CD14-positive monocyte (primary cell): ENCODE measurements around the gene EYA4. TPM values are rescaled to one million over a fixed set of nuclear protein-coding genes. Genes with fewer than 3 reads are reported as not detected.

ENCODE experiments used
- DNase-seq, 3 donors: peaks; one replicate each; pipeline ENCODE4 v3.0.0-alpha.2; 2011 to 2022
- H2AFZ ChIP-seq: 2 replicates; pipeline ENCODE4 v1.6.0; 2012; ENCODE audit warnings: mild to moderate bottlenecking, low read depth, low read length, inconsistent platforms; ENCODE audit not compliant: insufficient read depth, poor library complexity, severe bottlenecking
- H3K27ac ChIP-seq, 2 donors: 1 replicate in 1 of 2; 2 replicates in 1 of 2; pipeline ENCODE4 v1.5.1; 2012 to 2013; ENCODE audit warnings: low read length in 2 of 2, control low read depth in 1 of 2, inconsistent platforms in 1 of 2, low read depth in 1 of 2, mild to moderate bottlenecking in 1 of 2
- H3K27me3 ChIP-seq, 2 donors: one replicate each; pipeline versions ENCODE4 v1.6.0 to v1.6.1; 2011 to 2013; ENCODE audit warnings: low read length in 2 of 2; ENCODE audit not compliant: control insufficient read depth in 2 of 2, insufficient read depth in 2 of 2
- H3K36me3 ChIP-seq, 2 donors: replicated peaks in 1 of 2; 1 replicate in 1 of 2; 2 replicates in 1 of 2; pipeline versions ENCODE4 v1.5.1 to v1.6.1; 2012 to 2013; ENCODE audit warnings: low read length in 2 of 2, control low read depth in 1 of 2, inconsistent platforms in 1 of 2, mild to moderate bottlenecking in 1 of 2; ENCODE audit not compliant: insufficient read depth in 2 of 2, control insufficient read depth in 1 of 2
- H3K4me1 ChIP-seq, 2 donors: 1 replicate in 1 of 2; 2 replicates in 1 of 2; pipeline versions ENCODE4 v1.5.1 to v1.6.1; 2012 to 2013; ENCODE audit warnings: low read length in 2 of 2, control low read depth in 1 of 2, inconsistent platforms in 1 of 2, mild to moderate bottlenecking in 1 of 2, moderate library complexity in 1 of 2; ENCODE audit not compliant: insufficient read depth in 2 of 2, control insufficient read depth in 1 of 2
- H3K4me2 ChIP-seq: replicated peaks from 2 replicates; pipeline ENCODE3; 2012; ENCODE audit warnings: low read length, moderate library complexity, mild to moderate bottlenecking; ENCODE audit not compliant: poor library complexity, severe bottlenecking; ENCODE audit errors: extremely low read depth
- H3K4me3 ChIP-seq, 3 experiments: fragments of 200-600 bp in 1 of 3; sonication (generic) in 1 of 3; replicated peaks in 1 of 3; 1 replicate in 2 of 3; 2 replicates in 1 of 3; pipeline ENCODE4 v1.5.1; 2011 to 2013; ENCODE audit warnings: low read length in 3 of 3, mild to moderate bottlenecking in 3 of 3, control low read depth in 2 of 3, low read depth in 2 of 3, inconsistent platforms in 1 of 3, moderate library complexity in 1 of 3
- H3K79me2 ChIP-seq: 2 replicates; pipeline ENCODE4 v1.6.0; 2012; ENCODE audit warnings: mild to moderate bottlenecking, control low read depth, inconsistent platforms, low read length, moderate library complexity; ENCODE audit not compliant: insufficient read depth
- H3K9ac ChIP-seq: 2 replicates; pipeline ENCODE4 v1.6.0; 2017; ENCODE audit warnings: low read length, mild to moderate bottlenecking; ENCODE audit not compliant: insufficient read depth, poor library complexity, severe bottlenecking
- H3K9me3 ChIP-seq, 2 donors: replicated peaks in 1 of 2; 1 replicate in 1 of 2; 2 replicates in 1 of 2; pipeline versions ENCODE4 v1.5.1 to v1.6.1; 2012 to 2013; ENCODE audit warnings: low read length in 2 of 2, control low read depth in 1 of 2; ENCODE audit not compliant: control insufficient read depth in 1 of 2, insufficient read depth in 1 of 2
- H4K20me1 ChIP-seq: 2 replicates; pipeline ENCODE4 v1.6.0; 2012; ENCODE audit warnings: mild to moderate bottlenecking, low read length, control low read depth, moderate library complexity; ENCODE audit not compliant: insufficient read depth
- H3K27ac Mint-ChIP-seq, 7 donors: one replicate each; pipeline ENCODE4 v1.8.0; 2020; ENCODE audit warnings: mild to moderate bottlenecking in 7 of 7, mixed read lengths in 7 of 7, moderate library complexity in 6 of 7, inconsistent platforms in 2 of 7
- H3K27me3 Mint-ChIP-seq, 3 donors: one replicate each; pipeline ENCODE4 v1.8.0; 2021 to 2022; ENCODE audit warnings: low read depth in 3 of 3, mild to moderate bottlenecking in 3 of 3, mixed read lengths in 3 of 3, moderate library complexity in 3 of 3, inconsistent platforms in 1 of 3
- H3K36me3 Mint-ChIP-seq, 2 donors: one replicate each; pipeline ENCODE4 v1.8.0; 2020; ENCODE audit warnings: mixed read lengths in 2 of 2, inconsistent platforms in 1 of 2, mild to moderate bottlenecking in 1 of 2
- H3K4me1 Mint-ChIP-seq: one replicate; pipeline ENCODE4 v1.8.0; 2020; ENCODE audit warnings: mild to moderate bottlenecking, mixed read lengths
- H3K4me3 Mint-ChIP-seq, 2 donors: one replicate each; pipeline ENCODE4 v1.8.0; 2020; ENCODE audit warnings: mild to moderate bottlenecking in 2 of 2, mixed read lengths in 2 of 2, moderate library complexity in 1 of 2
- H3K9me3 Mint-ChIP-seq, 7 donors: one replicate each; pipeline ENCODE4 v1.8.0; 2020 to 2022; ENCODE audit warnings: mixed read lengths in 7 of 7, mild to moderate bottlenecking in 6 of 7, moderate library complexity in 6 of 7, inconsistent platforms in 2 of 7
- WGBS: methylation state at CpG from one replicate; pipeline ENCODE4 v1.1.5; 2013; ENCODE audit warnings: missing lambda C conversion rate; ENCODE audit not compliant: insufficient coverage; 5-methylcytosine and 5-hydroxymethylcytosine counted together
- intact Hi-C, 2 donors: fragments of 100-400 bp; cut with micrococcal nuclease; formaldehyde crosslinking; loops; one replicate each; pipeline versions ENCODE4 v1.15.0 to v1.15.1; 2023
- polyA plus RNA-seq, 3 donors: library from polyadenylated mRNA; depleted of rRNA in 1 of 3; unstranded in 2 of 3; stranded (reverse) in 1 of 3; fragments of 300-500 nt in 2 of 3; fragments of >200 nt in 1 of 3; fragmentation: Illumina TruSeq in 2 of 3; gene quantifications; 1 replicate in 2 of 3; 2 replicates in 1 of 3; pipeline ENCODE4 v1.2.3, GENCODE V29; 2012 to 2021
- TF ChIP-seq, protein P1 (sequence below): fragments of 200-600 bp; IDR thresholded peaks from one replicate; pipeline ENCODE4 v1.8.0; 2022; ENCODE audit warnings: antibody characterized with exemption, mild to moderate bottlenecking

Gene EYA4
- polyA plus RNA-seq, 3 donors = not detected

DNA sequence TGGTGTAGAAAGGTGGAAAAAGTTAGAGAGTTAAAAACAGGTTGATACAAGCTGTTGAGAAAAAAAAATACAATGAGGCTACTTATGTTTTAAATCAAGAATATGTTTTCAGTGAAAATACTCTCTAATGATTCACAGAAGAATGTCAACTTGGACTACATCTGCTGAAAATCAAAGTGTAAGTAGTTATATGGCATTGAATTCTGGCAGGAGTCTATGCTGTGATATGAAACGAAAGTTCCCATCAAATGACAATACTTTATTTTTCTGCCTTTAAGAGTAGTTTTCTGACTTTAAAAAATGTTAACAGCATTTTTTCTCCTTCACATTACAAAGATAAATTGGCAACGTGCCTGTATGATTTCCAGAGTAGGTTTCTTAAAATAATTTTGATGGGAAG, 158.3 kb downstream of the EYA4 start:
- no peak overlapping the region for H3K9ac ChIP-seq
- H2AFZ ChIP-seq = no peak overlapping the region
- H3K9me3 Mint-ChIP-seq = peaks cover 0 to 2% (median 0%) of the 10 kb centered on the region in 7 donors
- no peak overlapping the region for H3K4me3 Mint-ChIP-seq
- no peak overlapping the region for H3K4me3 ChIP-seq
- no CpG with 5 or more reads among the region's 2 CpGs for WGBS
- H3K27ac Mint-ChIP-seq = no peak overlapping the region
- H3K9me3 ChIP-seq = no peaks in the 10 kb centered on the region
- H3K4me1 ChIP-seq = no peaks in the 10 kb centered on the region
- no peak overlapping the region for H3K4me2 ChIP-seq
- TF ChIP-seq, protein P1, sequence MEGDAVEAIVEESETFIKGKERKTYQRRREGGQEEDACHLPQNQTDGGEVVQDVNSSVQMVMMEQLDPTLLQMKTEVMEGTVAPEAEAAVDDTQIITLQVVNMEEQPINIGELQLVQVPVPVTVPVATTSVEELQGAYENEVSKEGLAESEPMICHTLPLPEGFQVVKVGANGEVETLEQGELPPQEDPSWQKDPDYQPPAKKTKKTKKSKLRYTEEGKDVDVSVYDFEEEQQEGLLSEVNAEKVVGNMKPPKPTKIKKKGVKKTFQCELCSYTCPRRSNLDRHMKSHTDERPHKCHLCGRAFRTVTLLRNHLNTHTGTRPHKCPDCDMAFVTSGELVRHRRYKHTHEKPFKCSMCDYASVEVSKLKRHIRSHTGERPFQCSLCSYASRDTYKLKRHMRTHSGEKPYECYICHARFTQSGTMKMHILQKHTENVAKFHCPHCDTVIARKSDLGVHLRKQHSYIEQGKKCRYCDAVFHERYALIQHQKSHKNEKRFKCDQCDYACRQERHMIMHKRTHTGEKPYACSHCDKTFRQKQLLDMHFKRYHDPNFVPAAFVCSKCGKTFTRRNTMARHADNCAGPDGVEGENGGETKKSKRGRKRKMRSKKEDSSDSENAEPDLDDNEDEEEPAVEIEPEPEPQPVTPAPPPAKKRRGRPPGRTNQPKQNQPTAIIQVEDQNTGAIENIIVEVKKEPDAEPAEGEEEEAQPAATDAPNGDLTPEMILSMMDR = no peak
- H3K27me3 Mint-ChIP-seq = no peaks in the 10 kb centered on the region
- no peaks in the 10 kb centered on the region for H4K20me1 ChIP-seq
- no peaks in the 10 kb centered on the region for H3K27me3 ChIP-seq
- no peak overlapping the region for H3K27ac ChIP-seq
- no peak for DNase-seq
- no peaks in the 10 kb centered on the region for H3K36me3 Mint-ChIP-seq
- no peaks in the 10 kb centered on the region for H3K36me3 ChIP-seq
- intact Hi-C loops = no loop called here
- no peaks in the 10 kb centered on the region for H3K4me1 Mint-ChIP-seq
- no peaks in the 10 kb centered on the region for H3K79me2 ChIP-seq

DNA sequence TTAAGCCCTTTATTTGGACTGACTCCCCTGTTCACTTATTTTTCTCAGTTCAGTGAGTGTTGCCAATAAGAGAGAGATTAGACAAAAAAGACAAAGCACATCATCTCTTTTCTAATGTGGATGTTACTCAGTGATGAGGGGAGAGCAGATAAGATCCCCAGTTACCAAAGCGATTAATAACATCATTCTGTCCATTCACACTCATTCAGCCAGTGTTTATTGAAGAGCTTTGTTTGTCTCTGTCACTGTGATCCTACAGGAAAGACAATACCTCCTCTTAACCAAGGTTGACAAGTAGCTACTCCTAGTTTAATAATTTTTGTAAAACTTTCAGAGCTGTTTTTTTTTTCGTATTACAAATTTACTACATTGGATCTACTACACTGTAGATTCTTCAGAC, 163.0 kb downstream of the EYA4 start:
- intact Hi-C loops = no loop called here
- Histone ChIP-seq H3K27me3 (no peaks in the 10 kb centered on the region), H4K20me1 (no peaks in the 10 kb centered on the region), H3K36me3 (no peaks in the 10 kb centered on the region), H3K4me2 (no peak overlapping the region), H3K79me2 (no peaks in the 10 kb centered on the region), H3K4me3 (no peak overlapping the region), H3K9me3 (no peaks in the 10 kb centered on the region), H3K27ac (no peak overlapping the region), H3K4me1 (no peaks in the 10 kb centered on the region), H2AFZ (no peak overlapping the region), H3K9ac (no peak overlapping the region)
- Mint-ChIP-seq H3K4me1 (no peaks in the 10 kb centered on the region), H3K9me3 (peaks cover 0 to 1% (median 0%) of the 10 kb centered on the region in 7 donors), H3K27ac (no peak overlapping the region), H3K27me3 (peaks cover 0 to 2% (median 0%) of the 10 kb centered on the region in 3 donors), H3K4me3 (no peak overlapping the region), H3K36me3 (no peaks in the 10 kb centered on the region)
- DNase-seq = no peak
- TF ChIP-seq, protein P1 = no peak
- WGBS = no CpG with 5 or more reads among the region's 2 CpGs
